Caco-2 (cell line): ENCODE results near the gene IRGQ. TPM values are rescaled to one million over a fixed set of nuclear protein-coding genes. Genes with fewer than 3 reads are reported as not detected.
"Not testable (repeated sequence)": the region's sequence is repeated elsewhere in the genome, so short reads cannot be mapped to it uniquely, and the experiment has no call there.

Experiments
- BruUV-seq: library from RNA; stranded (reverse); fragments of 400-500 nt; replicated peaks from 2 replicates; lab custom pipeline; 2021; lab: Mats Ljungman, UMichigan
- CTCF ChIA-PET: fragments of 300-600 bp; sonication (Branson Sonifier 250); formaldehyde crosslinking; loops from one replicate; lab custom pipeline; 2022; ENCODE audit warnings: antibody characterized with exemption; lab: Charles Lee
- POLR2A ChIA-PET: fragments of 300-600 bp; sonication (Branson Sonifier 250); formaldehyde crosslinking; loops from one replicate; lab custom pipeline; 2022; ENCODE audit warnings: antibody characterized with exemption; lab: Charles Lee
- DNase-seq, 2 experiments: peaks; one replicate each; pipeline versions ENCODE4 v3.0.0 to v3.0.0-alpha.2; 2020 to 2022
- H3K27me3 ChIP-seq: replicated peaks from 2 replicates; pipeline ENCODE4 v1.6.0; 2011; ENCODE audit warnings: low read length; ENCODE audit not compliant: control insufficient read depth, insufficient read depth
- H3K36me3 ChIP-seq: 2 replicates; pipeline ENCODE4 v1.5.1; 2011; ENCODE audit warnings: low read length; ENCODE audit not compliant: control insufficient read depth, insufficient read depth
- H3K4me1 ChIP-seq: fragments of 250-450 bp; sonication (Bioruptor Pico); 2 replicates; pipeline ENCODE4 v1.5.1; 2020; ENCODE audit warnings: mild to moderate bottlenecking
- H3K4me3 ChIP-seq: 2 replicates; pipeline ENCODE4 v1.5.1; 2011; ENCODE audit warnings: low read depth, mild to moderate bottlenecking, control low read depth, low read length
- H3K9me3 ChIP-seq: fragments of 250-450 bp; sonication (Bioruptor Pico); 2 replicates; pipeline ENCODE4 v1.5.1; 2020; ENCODE audit warnings: mild to moderate bottlenecking, moderate library complexity
- H3K27ac Mint-ChIP-seq: one replicate; pipeline ENCODE4 v1.8.0; 2022; ENCODE audit warnings: mixed read lengths; ENCODE audit not compliant: unreplicated experiment
- H3K27me3 Mint-ChIP-seq: one replicate; pipeline ENCODE4 v1.8.0; 2022; ENCODE audit warnings: mixed read lengths; ENCODE audit not compliant: insufficient read depth, unreplicated experiment
- H3K36me3 Mint-ChIP-seq: one replicate; pipeline ENCODE4 v1.8.0; 2022; ENCODE audit warnings: mild to moderate bottlenecking, mixed read lengths; ENCODE audit not compliant: insufficient read depth, unreplicated experiment
- H3K4me1 Mint-ChIP-seq: one replicate; pipeline ENCODE4 v1.8.0; 2022; ENCODE audit warnings: low read depth, mixed read lengths; ENCODE audit not compliant: unreplicated experiment
- H3K4me3 Mint-ChIP-seq: one replicate; pipeline ENCODE4 v1.8.0; 2022; ENCODE audit warnings: mild to moderate bottlenecking, moderate library complexity, mixed read lengths; ENCODE audit not compliant: unreplicated experiment
- H3K9me3 Mint-ChIP-seq: one replicate; pipeline ENCODE4 v1.8.0; 2022; ENCODE audit warnings: mixed read lengths; ENCODE audit not compliant: unreplicated experiment
- intact Hi-C: fragments of 100-400 bp; cut with micrococcal nuclease; formaldehyde crosslinking; loops from one replicate; pipeline ENCODE4 v1.10.0; 2022; ENCODE audit not compliant: unreplicated experiment
- total RNA-seq: library from RNA; stranded (reverse); gene quantifications from 2 replicates; pipeline ENCODE4 v1.2.3, GENCODE V29; 2022
- TF ChIP-seq, protein P1 (sequence below), 2 experiments: fragments of 200-600 bp in 1 of 2; IDR thresholded peaks; 1 replicate in 1 of 2; 2 replicates in 1 of 2; pipeline versions ENCODE4 v1.5.1 to v1.8.0; 2011 to 2022; ENCODE audit warnings: antibody characterized with exemption in 1 of 2, control low read depth in 1 of 2, inconsistent platforms in 1 of 2, low read depth in 1 of 2, low read length in 1 of 2, mild to moderate bottlenecking in 1 of 2, moderate library complexity in 1 of 2; ENCODE audit not compliant: insufficient read depth in 1 of 2, severe bottlenecking in 1 of 2, unreplicated experiment in 1 of 2

Gene IRGQ
- total RNA-seq, 1 experiment from 2014 or later, result 27.7 TPM

GRCh38 chr19:43551399-43552197 is 44.3 kb downstream of the IRGQ start:
- POLR2A ChIA-PET, result no interaction called here
- Mint-ChIP-seq H3K27ac (no peak overlapping the region), H3K9me3 (no peaks in the 10 kb centered on the region), H3K4me1 (no peaks in the 10 kb centered on the region), H3K36me3 (peaks cover 46% of the 10 kb centered on the region), H3K27me3 (no peaks in the 10 kb centered on the region), H3K4me3 (no peak overlapping the region)
- H3K27me3 ChIP-seq, result no peaks in the 10 kb centered on the region
- CTCF ChIA-PET, result no interaction called here
- BruUV-seq, result no TSS peak
- H3K4me1 ChIP-seq, result no peaks in the 10 kb centered on the region
- H3K4me3 ChIP-seq, result no peak overlapping the region
- DNase-seq, result no peak
- intact Hi-C loops, result no loop called here
- H3K36me3 ChIP-seq, result peaks cover 3% of the 10 kb centered on the region
- TF ChIP-seq, protein P1, sequence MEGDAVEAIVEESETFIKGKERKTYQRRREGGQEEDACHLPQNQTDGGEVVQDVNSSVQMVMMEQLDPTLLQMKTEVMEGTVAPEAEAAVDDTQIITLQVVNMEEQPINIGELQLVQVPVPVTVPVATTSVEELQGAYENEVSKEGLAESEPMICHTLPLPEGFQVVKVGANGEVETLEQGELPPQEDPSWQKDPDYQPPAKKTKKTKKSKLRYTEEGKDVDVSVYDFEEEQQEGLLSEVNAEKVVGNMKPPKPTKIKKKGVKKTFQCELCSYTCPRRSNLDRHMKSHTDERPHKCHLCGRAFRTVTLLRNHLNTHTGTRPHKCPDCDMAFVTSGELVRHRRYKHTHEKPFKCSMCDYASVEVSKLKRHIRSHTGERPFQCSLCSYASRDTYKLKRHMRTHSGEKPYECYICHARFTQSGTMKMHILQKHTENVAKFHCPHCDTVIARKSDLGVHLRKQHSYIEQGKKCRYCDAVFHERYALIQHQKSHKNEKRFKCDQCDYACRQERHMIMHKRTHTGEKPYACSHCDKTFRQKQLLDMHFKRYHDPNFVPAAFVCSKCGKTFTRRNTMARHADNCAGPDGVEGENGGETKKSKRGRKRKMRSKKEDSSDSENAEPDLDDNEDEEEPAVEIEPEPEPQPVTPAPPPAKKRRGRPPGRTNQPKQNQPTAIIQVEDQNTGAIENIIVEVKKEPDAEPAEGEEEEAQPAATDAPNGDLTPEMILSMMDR (IDR thresholded peaks at IDR 0.05; ENCODE audit: insufficient read depth in 1 of 2, low read depth in 1 of 2, low read length in 1 of 2, severe bottlenecking in 1 of 2, unreplicated experiment in 1 of 2), result no peak
- no peaks in the 10 kb centered on the region for H3K9me3 ChIP-seq

- Histone ChIP-seq H3K9me3 (no peaks in the 10 kb centered on the region), H3K4me3 (no peak overlapping the region), H3K27me3 (no peaks in the 10 kb centered on the region), H3K36me3 (peaks cover 3% of the 10 kb centered on the region), H3K4me1 (no peaks in the 10 kb centered on the region)
- no peak for DNase-seq
- no peaks in the 10 kb centered on the region for H3K4me1 Mint-ChIP-seq
- no TSS peak for BruUV-seq
- TF ChIP-seq, protein P1 (IDR thresholded peaks at IDR 0.05; ENCODE audit: insufficient read depth in 1 of 2, low read depth in 1 of 2, low read length in 1 of 2, severe bottlenecking in 1 of 2, unreplicated experiment in 1 of 2), result no peak
- POLR2A ChIA-PET, result no interaction called here
- intact Hi-C loops, result no loop called here
- no peaks in the 10 kb centered on the region for H3K27me3 Mint-ChIP-seq
- H3K9me3 Mint-ChIP-seq, result no peaks in the 10 kb centered on the region
- H3K27ac Mint-ChIP-seq, result no peak overlapping the region
- peaks cover 31% of the 10 kb centered on the region for H3K36me3 Mint-ChIP-seq
- CTCF ChIA-PET, result no interaction called here
- no peak overlapping the region for H3K4me3 Mint-ChIP-seq
Observed at GRCh38 chr19:43548706-43549105, 47.2 kb downstream of the IRGQ start.

GRCh38 chr19:43547926-43548325 is 48.0 kb downstream of the IRGQ start:
- BruUV-seq, H3K27me3 Mint-ChIP-seq, H3K4me3 ChIP-seq, H3K9me3 Mint-ChIP-seq, intact Hi-C loops, H3K4me3 Mint-ChIP-seq, DNase-seq, POLR2A ChIA-PET, H3K4me1 Mint-ChIP-seq, H3K36me3 ChIP-seq, H3K4me1 ChIP-seq, H3K9me3 ChIP-seq, H3K27ac Mint-ChIP-seq, H3K27me3 ChIP-seq, CTCF ChIA-PET: not testable (repeated sequence)
- peaks cover 31% of the 10 kb centered on the region for H3K36me3 Mint-ChIP-seq
